GM12891 (cell line): ENCODE measurements around the gene LIFR.

ENCODE experiments used
- DNase-seq: peaks from one replicate; pipeline ENCODE4 v3.0.0; 2011; ENCODE audit warnings: low spot score; ENCODE audit not compliant: insufficient read length
- FAIRE-seq: peaks from 2 replicates; lab custom pipeline; 2011; peaks lifted over from hg19 to GRCh38; lab: Jason Lieb, UNC
- PAX5 ChIP-seq: IDR thresholded peaks from 2 replicates; pipeline ENCODE4 v1.6.1; 2011; ENCODE audit warnings: low read length, moderate library complexity, mild to moderate bottlenecking; ENCODE audit not compliant: insufficient read depth, severe bottlenecking
- POLR2A ChIP-seq: IDR thresholded peaks from 2 replicates; pipeline ENCODE4 v1.6.1; 2011; ENCODE audit warnings: low read depth, low read length, control low read depth
- POLR2AphosphoS5 ChIP-seq: IDR thresholded peaks from 2 replicates; pipeline ENCODE4 v1.6.1; 2011; ENCODE audit warnings: low read depth, low read length, control low read depth
- POU2F2 ChIP-seq: IDR thresholded peaks from 2 replicates; pipeline ENCODE4 v1.6.1; 2011; ENCODE audit warnings: low read depth, mild to moderate bottlenecking, control low read depth, low read length, moderate library complexity
- SPI1 ChIP-seq: IDR thresholded peaks from 2 replicates; pipeline ENCODE4 v1.6.1; 2011; ENCODE audit warnings: low read depth, low read length, control low read depth
- TAF1 ChIP-seq: IDR thresholded peaks from 2 replicates; pipeline ENCODE4 v1.6.1; 2011; ENCODE audit warnings: low read depth, low read length, control low read depth

LIFR gene

GRCh38 chr5:38469707-38470267, 86.7 kb downstream of the LIFR start:
- FAIRE-seq (no peak), DNase-seq (no peak)
- TF ChIP-seq POLR2A (no peak), POLR2AphosphoS5 (no peak), SPI1 (no peak), TAF1 (no peak)

DNA sequence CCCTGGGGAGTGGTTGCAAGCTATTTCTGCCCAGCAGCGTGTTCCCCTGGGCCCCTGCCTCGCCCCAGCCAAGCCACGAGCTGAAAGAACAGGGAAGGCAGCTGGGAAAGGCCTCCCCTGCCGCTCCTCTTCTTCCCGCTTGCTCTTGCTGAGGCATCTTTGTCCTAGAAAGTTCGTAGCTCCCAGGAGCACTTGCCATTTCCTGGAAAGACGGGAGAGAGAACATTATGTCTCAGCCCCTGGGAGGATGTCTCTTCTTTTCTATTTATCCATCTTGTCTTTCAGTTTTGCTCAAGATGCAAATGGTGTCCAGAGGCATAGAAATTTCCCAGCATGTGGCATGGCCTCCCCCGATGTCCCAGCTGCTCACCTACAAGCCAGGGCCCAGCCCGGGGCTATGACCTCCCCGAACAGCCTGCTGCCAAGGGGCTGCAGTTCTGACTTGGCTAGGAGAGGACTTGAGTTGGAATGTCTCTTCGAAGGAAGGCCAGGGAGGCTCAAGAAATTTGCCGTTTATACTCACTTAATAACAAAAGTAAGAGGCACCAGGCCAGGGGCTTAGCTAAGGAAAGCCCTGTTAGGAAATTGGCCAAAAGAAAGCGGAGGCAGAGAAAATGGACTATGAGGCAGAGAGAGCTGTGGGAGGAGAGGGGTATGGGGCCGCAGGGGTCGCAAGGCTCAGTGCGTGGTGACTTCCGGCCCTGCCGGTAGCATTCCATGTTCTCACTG, 87.3 kb downstream of the LIFR start:
- FAIRE-seq, result no peak

DNA sequence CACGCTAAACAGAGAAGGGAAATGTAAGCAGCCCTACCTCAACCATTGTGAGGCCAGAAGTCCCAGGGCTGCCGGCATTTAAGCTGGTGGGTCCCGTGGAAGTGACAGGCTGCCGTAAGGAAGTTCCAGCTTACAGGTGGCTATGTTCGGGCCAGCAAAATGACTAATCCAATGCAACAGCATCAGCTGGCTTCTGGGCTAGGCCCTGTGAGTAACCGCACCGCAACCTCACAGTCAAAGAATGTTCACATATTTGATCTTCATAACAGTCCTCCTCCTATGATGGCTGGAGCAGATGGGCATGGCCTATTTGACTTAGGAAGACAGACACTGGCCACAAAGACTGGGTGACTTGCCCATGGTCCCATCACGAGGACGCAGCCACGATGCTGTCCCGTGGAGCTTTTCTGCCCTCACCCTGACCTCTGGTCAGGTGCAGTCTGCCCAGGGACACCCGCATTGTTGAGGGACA, 88.2 kb downstream of the LIFR start:
- no peak for TF ChIP-seq SPI1
- TF ChIP-seq POLR2A, result no peak
- no peak for TF ChIP-seq TAF1
- TF ChIP-seq POU2F2, result no peak
- TF ChIP-seq POLR2AphosphoS5, result no peak
- no peak for TF ChIP-seq PAX5
- DNase-seq (no peak), FAIRE-seq (no peak)

More for the DNA sequence above, 87.3 kb downstream of the LIFR start:
- TF ChIP-seq POLR2A (no peak), TAF1 (no peak), POLR2AphosphoS5 (no peak)
- DNase-seq, result no peak

- TF ChIP-seq PAX5, result no peak
- no peak for TF ChIP-seq POLR2AphosphoS5
- no peak for TF ChIP-seq POU2F2
- TF ChIP-seq TAF1, result no peak
- TF ChIP-seq POLR2A, result no peak
- TF ChIP-seq SPI1, result no peak
- DNase-seq (no peak), FAIRE-seq (no peak)
Measured at GRCh38 chr5:38467353-38468040, 88.9 kb downstream of the LIFR start.

DNA sequence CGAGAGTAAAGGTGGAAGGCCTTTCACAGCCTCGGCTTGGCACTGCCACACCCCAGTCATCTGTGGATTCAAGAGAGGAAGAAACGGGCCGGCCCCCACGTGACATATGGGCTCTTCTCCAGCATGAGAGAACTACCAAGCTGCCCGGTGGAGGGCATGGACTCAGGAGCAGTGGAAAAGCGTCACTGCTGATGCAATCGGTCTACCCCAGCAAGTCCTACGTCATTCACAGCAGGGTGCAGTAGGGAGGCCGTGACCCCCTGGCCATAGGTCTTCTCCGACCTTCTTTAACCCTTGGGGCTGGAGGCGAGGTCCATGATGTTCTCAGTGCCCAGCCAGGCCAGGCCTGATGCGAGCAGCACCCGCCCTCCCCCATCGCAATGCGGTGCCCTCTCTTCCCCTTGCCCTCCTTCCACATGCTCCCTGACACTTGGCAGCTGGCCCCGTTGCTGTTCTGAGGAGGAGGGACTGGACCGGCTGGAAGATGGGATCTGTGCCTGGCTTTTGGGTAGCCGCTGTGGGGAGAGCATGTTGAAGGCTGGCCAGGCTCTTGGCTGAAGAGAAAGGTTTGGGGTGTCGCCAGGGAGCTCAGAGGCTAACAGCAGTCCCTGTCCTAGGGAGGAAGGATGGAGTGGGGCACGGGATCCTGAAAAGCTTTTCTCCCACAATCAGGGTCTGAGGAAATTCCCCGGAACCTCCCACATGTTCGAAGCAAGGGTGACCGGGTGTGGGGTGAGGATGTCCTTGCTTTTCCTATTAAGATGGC, 89.8 kb downstream of the LIFR start:
- FAIRE-seq, result no peak
- TF ChIP-seq POU2F2 (no peak), SPI1 (no peak), POLR2AphosphoS5 (no peak)
- DNase-seq, result no peak

GRCh38 chr5:38465702-38466423, 90.6 kb downstream of the LIFR start:
- no peak for TF ChIP-seq POU2F2
- TF ChIP-seq TAF1, result no peak
- no peak for TF ChIP-seq SPI1
- TF ChIP-seq PAX5, result no peak
- TF ChIP-seq POLR2AphosphoS5, result no peak
- no peak for TF ChIP-seq POLR2A
- no peak for DNase-seq
- no peak for FAIRE-seq

DNA sequence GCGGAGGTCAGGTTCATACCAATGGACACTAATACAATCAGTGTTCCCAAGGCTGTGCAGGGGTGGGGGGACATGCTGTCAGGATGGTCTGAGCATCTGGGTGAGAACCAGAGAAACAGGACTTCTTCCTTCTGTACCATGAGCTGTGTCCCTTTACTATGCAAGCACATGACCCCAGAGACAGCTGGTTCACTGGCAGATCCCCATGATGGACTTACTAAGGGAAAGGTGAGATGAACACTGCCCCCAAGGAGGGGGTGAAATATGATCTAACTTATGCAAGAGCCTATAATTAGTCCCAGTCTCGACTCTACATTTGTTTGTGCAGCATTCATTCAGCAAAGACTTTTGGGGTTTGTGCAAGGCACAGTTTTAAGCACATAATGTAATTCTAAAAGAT, 91.4 kb downstream of the LIFR start:
- FAIRE-seq (no peak), DNase-seq (no peak)
- TF ChIP-seq POLR2A (no peak), POLR2AphosphoS5 (no peak)

GRCh38 chr5:38463634-38464521, 92.6 kb downstream of the LIFR start:
- TF ChIP-seq TAF1 (no peak), POLR2A (no peak), PAX5 (no peak), POLR2AphosphoS5 (no peak), POU2F2 (no peak), SPI1 (no peak)
- DNase-seq (no peak), FAIRE-seq (no peak)
